ENCODE data around the gene OR1F1. TPM values are rescaled to one million over a fixed set of nuclear protein-coding genes. Genes with fewer than 3 reads are reported as not detected.
"Not testable (repeated sequence)": the region's sequence is repeated elsewhere in the genome, so short reads cannot be mapped to it uniquely, and the experiment has no call there.

Gene OR1F1
- total RNA-seq, 1 experiment from 2014 or later, result not detected

DNA sequence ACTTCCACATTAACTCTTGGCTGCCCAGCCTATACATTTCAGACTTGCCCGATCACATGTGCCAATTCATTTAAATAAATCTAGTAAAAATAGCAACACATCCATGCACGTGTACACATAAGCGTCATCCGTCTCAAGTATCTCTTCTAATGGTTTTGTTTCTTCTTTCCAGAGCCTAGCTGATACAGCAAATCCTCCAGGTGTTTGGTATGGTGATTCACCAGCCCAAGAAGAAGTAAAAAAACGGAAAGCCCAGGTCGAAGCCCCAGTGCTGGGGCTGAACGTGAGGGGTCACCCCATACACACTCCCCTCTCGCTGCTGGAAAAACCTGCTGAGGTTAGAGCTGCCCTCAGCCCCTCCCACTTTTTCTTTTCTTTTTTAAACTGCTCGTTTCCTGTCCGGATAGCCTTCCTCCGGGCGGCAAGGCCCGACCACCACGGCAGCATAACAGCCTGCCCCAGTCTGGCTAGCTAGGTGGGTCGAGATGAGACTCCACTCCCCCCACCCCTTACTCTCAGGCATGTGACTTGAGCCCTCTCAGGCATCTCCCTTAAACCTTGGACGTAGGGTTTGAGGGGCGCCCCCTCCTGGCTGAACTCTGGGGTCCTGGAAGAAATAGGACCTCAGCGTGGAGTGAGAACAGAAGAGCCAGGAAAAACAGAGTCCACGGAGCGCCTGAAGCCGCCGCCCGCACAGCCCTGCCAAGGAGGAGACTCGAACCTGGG, 13.9 kb upstream of the OR1F1 start:
- DNase-seq (ENCODE audit: low spot score), result peak; percentile 47

DNA sequence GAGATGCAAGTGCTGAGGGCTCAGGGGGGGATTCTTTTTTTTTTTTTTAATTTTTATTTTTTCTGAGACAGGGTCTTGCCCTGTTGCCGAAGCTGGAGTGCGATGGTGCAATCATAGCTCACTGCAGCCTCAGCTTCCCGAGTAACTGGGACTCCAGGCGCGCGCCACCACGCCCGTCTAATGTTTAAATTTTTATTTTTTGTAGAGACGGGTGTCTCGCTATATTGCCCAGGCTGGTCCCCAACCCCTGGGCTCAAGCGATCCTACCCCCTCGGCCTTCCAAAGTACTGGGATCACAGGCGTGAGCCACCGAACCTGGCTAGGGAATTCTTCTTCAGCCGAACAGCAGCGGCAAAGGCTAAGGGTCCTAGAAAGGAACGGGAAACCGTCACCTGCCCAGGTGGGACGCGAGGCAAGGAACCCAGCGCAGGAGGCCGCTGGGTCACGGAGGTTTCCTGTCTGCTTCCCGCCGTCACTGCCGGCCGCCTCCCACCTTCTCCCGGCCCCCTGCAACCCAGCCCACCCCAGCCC, 13.3 kb upstream of the OR1F1 start:
- no peak for DNase-seq (ENCODE audit: low spot score)

DNA sequence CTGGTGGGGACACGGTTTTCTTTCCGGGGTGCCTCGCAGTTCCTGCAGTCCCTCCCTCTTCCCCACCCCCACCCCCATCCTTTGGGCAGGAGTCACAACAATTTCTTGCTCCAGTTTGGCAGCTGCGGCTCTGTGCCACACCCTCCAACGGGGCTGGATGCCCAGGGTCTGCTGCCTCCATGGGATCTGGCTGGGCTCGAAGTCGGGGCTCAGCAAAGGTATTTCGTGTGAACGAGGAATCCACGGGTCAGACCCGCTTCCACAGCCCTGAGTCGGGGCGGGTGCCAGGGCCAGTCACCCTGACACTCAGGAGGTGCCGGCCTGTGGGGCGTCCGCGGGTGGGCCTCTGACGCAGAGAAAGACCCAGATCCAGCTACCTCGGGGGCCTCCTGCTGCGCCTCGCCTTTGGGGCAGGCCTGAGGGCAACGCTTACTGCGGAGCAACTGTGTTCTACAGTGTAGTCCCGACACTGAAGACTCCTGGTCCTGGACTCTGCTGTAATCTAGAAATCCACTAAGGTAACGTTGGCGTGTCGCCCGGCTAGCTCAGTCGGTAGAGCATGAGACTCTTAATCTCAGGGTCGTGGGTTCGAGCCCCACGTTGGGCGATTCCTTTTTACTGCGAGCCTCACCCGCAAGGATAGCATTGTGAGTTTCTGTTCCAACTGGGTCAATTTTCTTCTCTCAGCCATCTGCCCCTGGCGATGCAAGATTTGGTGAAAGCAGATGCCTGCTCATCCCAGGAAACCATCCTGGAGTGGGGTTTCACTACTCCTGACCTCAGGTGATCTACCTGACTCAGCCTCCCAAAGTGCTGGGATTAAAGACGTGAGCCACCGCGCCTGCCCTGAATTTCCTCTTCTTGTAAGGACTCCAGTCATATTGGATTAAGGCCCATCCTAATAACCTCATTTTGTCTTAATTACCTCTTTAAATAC, 12.6 kb upstream of the OR1F1 start:
- DNase-seq (ENCODE audit: low spot score), result peak; percentile 69

DNA sequence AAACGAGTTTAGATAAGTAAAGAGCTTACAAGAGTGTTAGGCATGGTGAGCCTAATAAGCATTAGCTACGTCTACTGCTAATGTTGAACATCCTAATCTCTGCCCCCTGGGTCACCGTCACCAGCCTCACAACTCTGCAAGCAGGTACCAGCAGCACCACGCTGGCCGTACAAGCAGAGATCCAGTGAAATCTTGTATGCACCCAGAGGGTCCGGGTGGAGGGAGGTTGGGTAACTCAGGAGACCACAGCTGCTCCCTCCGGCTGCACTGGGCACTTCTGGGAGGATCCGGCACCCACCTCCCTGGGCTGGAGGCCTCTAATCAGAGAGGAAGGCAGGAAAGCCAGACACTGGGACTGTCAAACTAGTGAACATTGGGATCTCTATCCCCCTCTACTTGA, 8.4 kb upstream of the OR1F1 start:
- DNase-seq (ENCODE audit: low spot score), result no peak

DNA sequence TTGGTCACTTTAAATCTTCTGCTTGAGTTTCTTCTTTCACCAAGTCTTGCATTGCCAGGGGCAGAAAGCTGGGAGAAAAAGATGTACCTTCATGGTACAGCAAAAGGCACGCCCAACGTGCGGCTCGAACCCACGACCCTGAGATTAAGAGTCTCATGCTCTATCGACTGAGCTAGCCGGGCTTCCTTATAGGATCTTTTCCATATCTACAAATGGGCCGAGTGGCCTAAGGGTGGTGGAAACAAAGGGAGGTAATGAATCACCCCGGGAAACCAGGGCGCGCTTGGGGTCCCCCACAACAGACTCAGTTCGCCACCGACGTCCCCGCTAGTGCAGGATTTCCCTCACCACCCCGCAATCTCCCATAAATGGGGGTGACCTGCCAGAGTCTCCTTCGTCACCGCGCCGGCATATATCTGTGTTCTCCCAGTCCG, 7.5 kb upstream of the OR1F1 start:
- no peak for DNase-seq (ENCODE audit: low spot score)

DNA sequence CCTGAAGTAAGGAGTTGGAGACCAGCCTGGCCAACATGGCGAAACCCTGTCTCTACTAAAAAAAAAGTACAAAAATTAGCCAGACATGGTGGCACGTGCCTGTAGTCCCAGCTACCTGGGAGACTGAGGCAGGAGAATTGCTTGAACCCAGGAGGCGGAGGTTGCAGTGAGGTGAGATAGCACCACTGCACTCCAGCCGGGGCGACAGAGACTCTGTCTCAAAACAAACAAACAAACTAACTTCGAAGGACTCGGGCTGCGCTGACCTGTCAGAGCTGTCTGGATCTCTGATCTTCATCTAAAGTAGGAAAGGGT, 5.8 kb upstream of the OR1F1 start:
- DNase-seq (ENCODE audit: low spot score), result not testable (repeated sequence)

DNA sequence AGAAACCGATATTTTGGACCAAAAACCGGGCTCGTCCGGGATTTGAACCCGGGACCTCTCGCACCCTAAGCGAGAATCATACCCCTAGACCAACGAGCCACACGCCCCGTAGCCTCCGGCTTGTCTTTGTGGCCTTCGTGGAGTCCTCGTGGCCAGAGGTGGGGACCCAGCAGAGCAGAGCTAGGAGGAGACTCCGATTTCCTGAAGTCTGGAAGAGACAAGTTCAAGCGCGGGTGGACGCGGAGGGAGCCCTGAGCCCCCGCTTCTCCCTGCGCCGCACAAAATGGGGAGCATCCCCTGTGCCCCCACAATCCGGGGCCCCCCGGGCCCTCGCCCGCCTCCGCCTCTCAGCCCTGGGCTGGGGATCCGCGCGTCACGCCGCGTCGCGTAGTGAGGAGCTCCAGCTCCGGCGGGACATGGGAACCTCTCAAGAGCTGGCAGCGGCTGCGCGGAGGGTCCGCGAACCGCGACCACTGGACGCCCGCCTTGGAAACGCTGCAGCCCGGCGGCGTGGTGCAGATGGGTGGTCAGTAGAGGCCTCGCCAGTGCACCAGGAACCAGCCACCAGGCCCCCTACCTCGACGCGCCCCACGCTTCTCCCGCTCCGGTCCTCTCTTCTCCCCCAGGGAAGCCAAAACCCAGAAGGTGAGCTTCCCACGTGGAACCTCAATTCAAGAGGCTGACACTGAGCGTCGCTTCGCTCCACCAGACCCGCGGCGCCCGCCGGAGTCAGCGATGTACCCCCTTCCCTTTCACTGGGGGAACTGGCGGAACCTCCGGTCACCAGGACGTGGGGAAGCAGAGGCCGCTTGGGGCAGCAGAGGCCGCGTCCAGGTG, 5.2 kb upstream of the OR1F1 start:
- peak; percentile 86 for DNase-seq (ENCODE audit: low spot score)

DNA sequence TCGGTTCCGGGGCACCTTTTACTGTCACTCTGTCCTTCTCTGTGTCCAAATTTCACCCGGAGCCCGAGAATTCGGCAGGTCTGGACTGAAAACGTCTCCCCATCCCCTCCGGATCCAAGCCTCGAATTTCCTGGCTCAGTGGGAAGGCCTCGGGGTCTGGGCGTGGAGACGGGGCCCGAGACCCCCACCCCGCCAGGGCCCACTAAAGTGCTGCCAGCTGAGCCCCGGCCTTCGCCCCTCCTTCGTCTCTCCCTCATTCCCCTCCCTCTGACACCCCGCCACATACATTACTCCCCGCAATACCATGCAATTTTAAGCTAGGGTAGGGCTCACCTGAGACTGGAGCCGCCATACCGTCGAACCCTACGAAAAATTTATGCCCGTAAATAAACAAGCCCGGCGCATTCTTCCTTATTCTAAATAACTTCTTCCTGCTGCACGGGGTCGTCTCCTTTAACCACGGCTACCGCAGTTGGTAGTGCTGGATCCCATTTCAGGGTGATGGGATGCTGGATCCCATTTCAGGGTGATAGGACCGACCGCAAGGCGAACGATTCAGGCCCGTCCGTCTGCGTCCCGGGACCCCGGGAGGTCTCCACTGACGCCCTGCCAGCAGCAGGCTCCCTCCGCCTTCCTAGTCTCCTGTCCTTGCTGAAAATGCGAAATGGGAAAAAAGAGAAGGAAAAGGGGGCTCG, 4.4 kb upstream of the OR1F1 start:
- DNase-seq (ENCODE audit: low spot score), result peak; percentile 38

DNA sequence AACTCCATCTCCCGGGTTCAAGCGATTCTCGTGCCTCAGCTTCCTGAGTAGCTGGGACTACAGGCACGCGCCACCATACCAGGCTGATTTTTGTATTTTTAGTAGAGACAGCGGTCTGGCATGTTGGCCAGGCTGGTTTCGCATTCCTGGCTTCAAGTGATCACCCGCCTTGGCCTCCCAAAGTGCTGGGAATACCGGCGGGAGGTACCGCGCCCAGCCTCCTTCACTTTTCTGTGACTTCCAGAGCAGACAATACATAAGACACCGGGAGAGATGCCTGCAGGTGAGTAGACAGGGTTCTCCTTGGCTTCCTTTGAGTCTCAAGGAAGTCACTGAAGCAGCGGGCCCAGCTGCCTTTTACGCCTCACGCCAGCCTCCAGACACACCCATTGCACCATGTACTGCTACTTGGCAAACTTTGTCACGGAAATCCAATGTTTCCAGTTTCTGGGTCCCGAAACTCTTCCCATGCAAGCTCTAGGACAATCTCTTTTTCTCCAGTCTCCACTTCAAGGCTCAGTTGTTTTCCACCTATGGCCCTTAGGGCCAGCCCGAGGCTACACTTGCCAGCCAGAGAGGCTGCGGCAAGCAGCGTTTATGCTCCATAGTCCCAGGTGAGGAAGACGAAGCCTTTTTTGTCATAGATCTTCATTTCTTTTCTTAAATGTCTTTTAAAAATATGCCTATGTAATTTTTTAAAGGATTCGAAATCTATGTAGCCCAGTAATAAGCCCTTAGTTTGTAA, 886 bp upstream of the OR1F1 start:
- DNase-seq (ENCODE audit: low spot score), result no peak

DNA sequence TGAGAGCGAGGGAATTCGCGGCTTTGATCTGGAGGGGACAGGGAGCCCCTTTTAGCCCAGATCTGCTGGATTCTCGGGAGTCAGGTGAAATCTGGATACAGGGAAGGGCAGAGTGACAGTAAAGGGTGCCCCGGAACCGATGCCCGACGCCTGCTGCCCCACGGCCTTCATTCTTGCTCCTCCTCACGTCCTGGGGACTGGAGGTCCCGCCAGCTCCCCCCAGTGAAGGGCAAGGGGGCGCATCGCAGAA, 596 bp downstream of the OR1F1 start:
- no peak for DNase-seq (ENCODE audit: low spot score)

DNA sequence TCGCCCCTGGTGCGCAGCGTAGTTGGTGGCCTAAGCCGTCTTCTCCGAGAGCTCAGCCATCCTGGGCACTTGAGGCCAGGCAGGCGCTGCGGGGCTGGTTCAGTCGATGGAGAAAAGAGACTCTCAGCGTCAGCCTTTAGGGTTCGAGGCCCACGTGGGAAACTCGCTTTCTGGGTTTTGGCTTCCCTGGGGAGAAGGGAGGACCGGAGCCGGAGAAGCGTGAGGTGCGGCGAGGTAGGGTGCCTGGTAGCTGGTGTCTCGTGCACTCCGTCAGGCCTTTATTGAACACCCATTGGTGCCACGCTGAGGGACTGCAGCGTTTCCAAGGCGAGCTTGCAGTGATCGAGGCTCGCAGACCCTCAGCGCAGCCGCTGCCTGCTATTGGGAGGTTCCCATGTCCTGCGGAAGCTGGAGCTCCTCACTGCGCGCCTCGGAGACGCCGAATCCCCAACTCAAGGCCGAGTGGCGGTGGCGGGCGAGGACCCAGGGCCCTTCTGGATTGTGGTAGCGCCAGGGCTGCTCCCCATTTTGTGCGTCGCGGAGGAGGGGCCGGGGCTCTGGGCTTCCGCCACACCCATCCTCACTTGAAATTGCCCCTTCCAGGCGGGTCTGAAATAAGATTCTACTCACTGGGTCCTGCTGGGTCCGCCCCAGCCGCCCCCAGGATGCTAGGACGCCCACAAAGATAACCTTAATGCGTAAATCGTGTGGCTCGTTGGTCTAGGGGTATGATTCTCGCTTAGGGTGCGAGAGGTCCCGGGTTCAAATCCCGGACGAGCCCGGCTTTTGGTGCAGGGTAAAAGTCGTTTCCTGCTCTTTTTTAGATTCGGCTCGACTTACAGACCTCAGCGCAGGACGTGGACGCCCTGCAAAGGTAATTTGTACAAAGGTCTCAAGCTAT, 1.2 kb downstream of the OR1F1 start:
- peak; percentile 80 for DNase-seq (ENCODE audit: low spot score)

DNA sequence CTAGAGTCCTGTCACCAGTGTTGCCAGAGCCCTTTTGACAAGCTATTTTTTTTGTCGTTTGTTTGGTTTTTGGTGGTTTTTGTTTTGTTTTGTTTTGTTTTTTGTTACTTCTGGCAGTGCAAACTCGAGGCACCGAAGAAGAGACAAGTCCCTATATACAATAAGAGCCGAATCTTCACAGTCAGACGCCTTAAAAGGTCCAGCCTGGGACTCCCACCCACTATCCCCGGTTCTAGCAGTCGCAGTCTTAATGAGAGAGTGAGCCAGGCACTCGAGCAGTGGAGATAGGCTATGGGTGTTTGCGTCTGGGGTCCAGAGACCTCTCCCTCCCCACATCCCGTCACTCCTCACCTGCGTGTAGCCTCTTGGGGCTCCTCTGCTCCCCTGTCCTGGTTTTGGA, 1.9 kb downstream of the OR1F1 start:
- no peak for DNase-seq (ENCODE audit: low spot score)

DNA sequence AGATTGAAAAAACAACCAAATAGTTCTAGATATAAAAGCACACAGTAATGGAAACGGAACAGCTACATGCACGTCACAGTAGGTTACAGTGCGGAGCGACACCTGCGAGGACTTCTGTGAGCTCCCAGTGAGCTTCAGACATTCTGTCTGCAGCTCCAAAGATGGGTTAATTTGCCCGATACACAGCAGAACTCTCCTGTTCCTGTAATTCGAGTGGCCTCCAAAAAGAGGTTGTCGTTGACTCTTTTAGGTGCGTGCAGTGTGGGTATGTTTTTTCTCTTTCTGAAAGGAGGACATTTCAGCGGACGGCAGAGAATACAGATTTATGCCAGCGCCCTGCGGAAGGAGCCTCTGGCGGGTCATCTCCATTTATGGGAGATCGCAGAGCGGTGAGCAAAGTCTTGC, 2.9 kb downstream of the OR1F1 start:
- no peak for DNase-seq (ENCODE audit: low spot score)

DNA sequence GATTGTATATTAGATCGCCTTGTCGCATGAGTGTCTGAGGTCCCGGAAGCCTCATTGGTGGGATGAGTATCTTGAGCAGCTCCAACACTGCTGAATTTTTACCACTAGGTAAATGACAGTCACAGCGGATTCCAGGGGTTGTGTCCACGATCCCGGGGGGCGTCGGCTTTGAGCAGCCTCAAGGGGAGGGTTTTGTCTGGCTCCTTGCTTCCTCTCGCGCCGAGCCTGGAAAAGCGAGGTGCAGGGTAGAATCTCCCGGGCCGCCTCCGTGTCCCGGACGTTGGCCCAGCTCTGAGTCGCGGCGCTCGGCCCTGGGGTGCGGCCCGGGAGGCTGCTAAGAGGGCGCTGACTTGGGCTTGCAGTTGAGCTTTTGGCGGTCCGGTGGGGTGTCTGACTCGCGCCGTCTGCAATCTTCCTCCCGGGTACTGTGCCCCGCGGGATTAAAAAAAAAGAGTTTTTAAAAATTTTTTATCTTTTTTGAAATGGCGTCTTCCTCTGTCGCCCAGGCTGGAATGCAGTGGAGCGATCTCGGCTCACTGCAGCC, 4.5 kb downstream of the OR1F1 start:
- DNase-seq (ENCODE audit: low spot score), result no peak

DNA sequence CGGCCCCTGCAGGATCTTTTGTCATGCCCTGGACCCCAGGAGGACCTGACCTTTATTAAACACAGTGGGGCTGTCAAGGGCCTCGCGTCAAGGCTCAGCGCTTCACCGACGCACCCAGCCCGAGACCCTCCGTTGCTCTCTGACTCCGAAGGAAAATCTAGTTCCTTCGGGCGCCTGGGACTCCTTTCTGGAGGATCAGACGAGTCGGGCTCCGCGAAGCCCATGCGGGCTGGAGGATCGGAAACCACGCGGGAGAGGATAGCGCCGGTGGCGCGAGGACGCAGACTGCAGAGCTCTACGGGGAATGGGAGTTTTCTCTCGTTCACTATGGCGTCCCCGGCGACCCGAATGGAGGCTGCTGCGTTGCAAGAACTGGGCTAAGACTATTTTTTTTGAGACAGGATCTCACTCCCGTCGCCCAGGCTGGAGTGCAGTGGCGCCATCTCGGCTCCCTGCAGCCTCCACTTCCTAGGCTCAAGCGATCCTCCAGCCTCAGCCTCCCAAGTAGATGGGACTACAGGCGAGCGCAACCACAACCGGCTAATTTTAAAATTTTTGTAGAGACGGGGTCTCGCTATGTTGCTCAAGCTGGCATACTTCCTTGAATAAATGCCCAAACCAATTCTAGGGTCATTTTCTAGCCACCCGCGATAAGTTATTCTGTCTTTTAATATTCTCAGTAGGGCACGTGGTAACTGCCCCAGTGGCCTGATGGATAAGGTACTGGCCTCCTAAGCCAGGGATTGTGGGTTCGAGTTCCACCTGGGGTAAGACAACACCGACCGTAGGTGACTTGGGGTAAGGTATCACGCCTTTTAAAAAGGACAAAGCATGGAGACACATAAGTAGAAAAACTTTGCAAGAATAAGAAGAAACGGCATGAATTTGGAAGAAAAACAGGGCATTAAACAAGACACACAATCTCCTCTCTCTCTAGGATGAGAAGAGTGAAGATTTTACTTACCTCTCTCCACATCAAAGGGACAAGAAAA, 5.5 kb downstream of the OR1F1 start:
- no peak for DNase-seq (ENCODE audit: low spot score)

DNA sequence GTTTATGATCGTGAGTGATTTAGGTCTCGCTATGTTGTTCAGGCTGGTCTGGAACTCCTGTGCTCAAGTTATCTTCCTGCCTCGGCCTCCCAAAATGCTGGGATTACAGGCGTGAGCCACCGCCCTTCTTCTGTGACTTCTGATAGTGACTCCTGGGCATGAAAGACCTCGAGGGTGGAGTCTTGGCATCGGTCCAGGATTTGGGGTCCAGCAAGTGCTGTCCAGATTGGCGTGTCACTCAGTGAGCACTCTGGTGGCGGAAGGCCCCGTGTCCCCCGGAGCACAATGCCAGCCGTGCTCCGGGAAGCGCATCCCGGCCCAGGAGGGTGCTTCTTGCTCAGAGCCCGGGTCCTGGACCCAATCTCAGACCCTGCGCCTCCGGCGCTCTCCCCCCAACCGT, 6.8 kb downstream of the OR1F1 start:
- no peak for DNase-seq (ENCODE audit: low spot score)

DNA sequence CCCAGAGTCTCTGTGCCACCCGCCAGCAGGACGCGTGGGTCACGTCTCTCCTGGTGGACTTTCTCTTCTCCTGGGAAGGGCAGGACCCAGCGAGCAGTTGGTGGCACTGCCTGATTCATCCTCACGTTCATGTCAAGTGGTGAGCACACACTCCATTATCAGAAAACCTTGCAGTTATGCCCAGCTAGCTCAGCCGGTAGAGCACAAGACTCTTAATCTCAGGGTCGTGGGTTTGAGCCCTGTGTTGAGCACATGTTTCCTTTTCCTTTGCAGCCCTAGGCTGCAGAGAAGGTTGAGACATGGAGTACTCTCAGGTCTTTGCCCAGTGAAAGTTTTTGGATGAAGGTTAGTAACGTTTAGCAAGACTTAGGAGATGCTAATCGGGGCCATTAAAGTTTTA, 8.0 kb downstream of the OR1F1 start:
- no peak for DNase-seq (ENCODE audit: low spot score)

DNA sequence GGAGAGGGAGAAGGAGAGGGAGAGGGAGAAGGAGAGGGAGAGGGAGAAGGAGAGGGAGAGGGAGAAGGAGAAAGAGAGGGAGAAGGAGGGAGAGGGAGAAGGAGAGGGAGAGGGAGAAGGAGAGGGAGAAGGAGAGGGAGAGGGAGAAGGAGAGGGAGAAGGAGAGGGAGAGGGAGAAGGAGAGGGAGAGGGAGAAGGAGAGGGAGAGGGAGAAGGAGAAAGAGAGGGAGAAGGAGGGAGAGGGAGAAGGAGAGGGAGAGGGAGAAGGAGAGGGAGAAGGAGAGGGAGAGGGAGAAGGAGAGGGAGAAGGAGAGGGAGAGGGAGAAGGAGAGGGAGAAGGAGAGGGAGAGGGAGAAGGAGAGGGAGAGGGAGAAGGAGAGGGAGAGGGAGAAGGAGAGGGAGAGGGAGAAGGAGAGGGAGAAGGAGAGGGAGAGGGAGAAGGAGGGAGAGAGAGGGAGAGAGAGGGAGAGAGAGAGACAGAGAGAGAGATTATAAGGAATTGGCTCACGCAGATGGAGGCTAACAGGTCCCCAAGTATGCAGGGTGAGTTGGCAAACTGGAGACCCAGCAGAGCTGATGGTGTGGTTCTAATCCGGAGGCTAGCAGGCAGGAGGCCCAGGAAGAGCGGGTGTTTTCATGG, 9.8 kb downstream of the OR1F1 start:
- not testable (repeated sequence) for DNase-seq (ENCODE audit: low spot score)
